ENCODE measurements around the gene ELMOD3. TPM values are rescaled to one million over a fixed set of nuclear protein-coding genes. Genes with fewer than 3 reads are reported as not detected.

ELMOD3 gene
- total RNA-seq, 1 experiment from 2014 or later = 10.3 TPM

GRCh38 chr2:85434696-85435095 is 80.1 kb downstream of the ELMOD3 start:
- no peaks in the 10 kb centered on the region for H3K9me3 Mint-ChIP-seq (ENCODE audit: unreplicated experiment)
- no peak for DNase-seq
- BruUV-seq (replicated peaks) = no TSS peak
- ChIA-PET POLR2A (no interaction called here), CTCF (no interaction called here)
- Histone ChIP-seq H3K9me3 (no peaks in the 10 kb centered on the region), H3K4me1 (peaks cover 18% of the 10 kb centered on the region), H3K36me3 (ENCODE audit: control insufficient read depth, insufficient read depth, low read length) (no peaks in the 10 kb centered on the region), H3K27me3 (replicated peaks; ENCODE audit: control insufficient read depth, insufficient read depth, low read length) (no peaks in the 10 kb centered on the region), H3K4me3 (ENCODE audit: low read depth, low read length) (no peak overlapping the region)
- peaks cover 6% of the 10 kb centered on the region for H3K4me1 Mint-ChIP-seq (ENCODE audit: low read depth, unreplicated experiment)
- H3K4me3 Mint-ChIP-seq (ENCODE audit: unreplicated experiment) = no peak overlapping the region
- intact Hi-C loops (cut with micrococcal nuclease; ENCODE audit: unreplicated experiment) = no loop called here
- no peak overlapping the region for H3K27ac Mint-ChIP-seq (ENCODE audit: unreplicated experiment)
- TF ChIP-seq, protein P1, sequence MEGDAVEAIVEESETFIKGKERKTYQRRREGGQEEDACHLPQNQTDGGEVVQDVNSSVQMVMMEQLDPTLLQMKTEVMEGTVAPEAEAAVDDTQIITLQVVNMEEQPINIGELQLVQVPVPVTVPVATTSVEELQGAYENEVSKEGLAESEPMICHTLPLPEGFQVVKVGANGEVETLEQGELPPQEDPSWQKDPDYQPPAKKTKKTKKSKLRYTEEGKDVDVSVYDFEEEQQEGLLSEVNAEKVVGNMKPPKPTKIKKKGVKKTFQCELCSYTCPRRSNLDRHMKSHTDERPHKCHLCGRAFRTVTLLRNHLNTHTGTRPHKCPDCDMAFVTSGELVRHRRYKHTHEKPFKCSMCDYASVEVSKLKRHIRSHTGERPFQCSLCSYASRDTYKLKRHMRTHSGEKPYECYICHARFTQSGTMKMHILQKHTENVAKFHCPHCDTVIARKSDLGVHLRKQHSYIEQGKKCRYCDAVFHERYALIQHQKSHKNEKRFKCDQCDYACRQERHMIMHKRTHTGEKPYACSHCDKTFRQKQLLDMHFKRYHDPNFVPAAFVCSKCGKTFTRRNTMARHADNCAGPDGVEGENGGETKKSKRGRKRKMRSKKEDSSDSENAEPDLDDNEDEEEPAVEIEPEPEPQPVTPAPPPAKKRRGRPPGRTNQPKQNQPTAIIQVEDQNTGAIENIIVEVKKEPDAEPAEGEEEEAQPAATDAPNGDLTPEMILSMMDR (IDR thresholded peaks at IDR 0.05; ENCODE audit: insufficient read depth in 1 of 2, low read depth in 1 of 2, low read length in 1 of 2, severe bottlenecking in 1 of 2, unreplicated experiment in 1 of 2) = no peak
- no peaks in the 10 kb centered on the region for H3K36me3 Mint-ChIP-seq (ENCODE audit: insufficient read depth, unreplicated experiment)
- H3K27me3 Mint-ChIP-seq (ENCODE audit: insufficient read depth, unreplicated experiment) = no peaks in the 10 kb centered on the region

GRCh38 chr2:85435220-85435958 is 80.8 kb downstream of the ELMOD3 start:
- ChIA-PET CTCF (interaction anchor here (0.6 kb wide), 1 partner anchor 29 kb away, joined by 4 read pairs; no protein-coding TSS in a partner anchor), POLR2A (no interaction called here)
- no peaks in the 10 kb centered on the region for H3K27me3 Mint-ChIP-seq (ENCODE audit: insufficient read depth, unreplicated experiment)
- H3K27ac Mint-ChIP-seq (ENCODE audit: unreplicated experiment) = no peak overlapping the region
- no peaks in the 10 kb centered on the region for H3K36me3 Mint-ChIP-seq (ENCODE audit: insufficient read depth, unreplicated experiment)
- peaks cover 6% of the 10 kb centered on the region for H3K4me1 Mint-ChIP-seq (ENCODE audit: low read depth, unreplicated experiment)
- TF ChIP-seq, protein P1 (IDR thresholded peaks at IDR 0.05; ENCODE audit: insufficient read depth in 1 of 2, low read depth in 1 of 2, low read length in 1 of 2, severe bottlenecking in 1 of 2, unreplicated experiment in 1 of 2) = no peak
- intact Hi-C loops (cut with micrococcal nuclease; ENCODE audit: unreplicated experiment) = no loop called here
- Histone ChIP-seq H3K4me1 (peaks cover 18% of the 10 kb centered on the region), H3K4me3 (ENCODE audit: low read depth, low read length) (no peak overlapping the region), H3K9me3 (no peaks in the 10 kb centered on the region), H3K27me3 (replicated peaks; ENCODE audit: control insufficient read depth, insufficient read depth, low read length) (no peaks in the 10 kb centered on the region), H3K36me3 (ENCODE audit: control insufficient read depth, insufficient read depth, low read length) (no peaks in the 10 kb centered on the region)
- no peak overlapping the region for H3K4me3 Mint-ChIP-seq (ENCODE audit: unreplicated experiment)
- DNase-seq = no peak
- no TSS peak for BruUV-seq (replicated peaks)
- H3K9me3 Mint-ChIP-seq (ENCODE audit: unreplicated experiment) = no peaks in the 10 kb centered on the region

DNA sequence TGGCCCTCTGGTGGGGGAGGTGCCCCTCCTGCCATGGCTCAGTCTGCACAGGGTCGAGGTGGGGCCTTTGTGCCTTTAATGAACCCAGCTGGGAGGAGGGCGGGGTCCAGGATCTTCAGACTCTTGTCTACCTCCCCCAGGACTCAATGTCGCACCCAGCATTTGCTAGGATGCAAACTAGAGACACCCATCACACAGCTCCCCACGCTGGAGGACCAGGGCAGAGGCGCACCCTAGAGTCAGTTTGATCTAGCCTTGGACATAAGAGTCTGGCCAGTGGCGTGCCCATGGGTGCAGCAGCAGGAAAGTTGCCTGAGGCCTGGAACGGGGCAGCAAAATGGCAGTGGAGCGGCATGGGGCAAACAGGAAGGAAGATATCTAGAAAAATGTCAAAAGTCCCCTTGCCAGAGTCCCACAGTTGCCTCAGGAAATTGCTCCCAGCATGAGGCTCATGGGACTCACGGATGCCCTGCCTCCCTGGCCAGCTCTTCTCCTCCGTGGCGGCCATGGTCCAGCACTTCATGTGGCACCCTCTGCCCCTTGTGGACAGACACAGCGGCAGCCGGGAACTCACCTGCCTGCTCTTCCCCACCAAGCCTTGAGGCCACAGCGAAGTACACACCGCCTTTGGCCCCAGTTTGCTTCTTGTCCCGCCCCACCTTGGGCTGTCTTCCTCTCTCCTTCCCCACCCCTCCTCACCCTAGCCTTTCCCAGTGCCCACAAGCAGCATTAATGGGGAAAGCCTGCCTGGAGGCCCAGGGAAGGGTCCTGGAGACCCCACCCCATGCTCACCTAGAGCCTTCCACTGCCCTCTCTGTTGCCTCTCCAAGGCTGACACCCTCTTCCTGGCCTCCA is 81.6 kb downstream of the ELMOD3 start:
- no peak overlapping the region for H3K4me3 ChIP-seq (ENCODE audit: low read depth, low read length)
- CTCF ChIA-PET = interaction anchor here (1.0 kb wide), 1 partner anchor 9 kb away, joined by 3 read pairs; no protein-coding TSS in a partner anchor
- intact Hi-C loops (cut with micrococcal nuclease; ENCODE audit: unreplicated experiment) = no loop called here
- Mint-ChIP-seq H3K27ac (ENCODE audit: unreplicated experiment) (no peak overlapping the region), H3K27me3 (ENCODE audit: insufficient read depth, unreplicated experiment) (no peaks in the 10 kb centered on the region), H3K36me3 (ENCODE audit: insufficient read depth, unreplicated experiment) (no peaks in the 10 kb centered on the region), H3K4me3 (ENCODE audit: unreplicated experiment) (peak overlapping the region; percentile 73), H3K4me1 (ENCODE audit: low read depth, unreplicated experiment) (peaks cover 6% of the 10 kb centered on the region), H3K9me3 (ENCODE audit: unreplicated experiment) (no peaks in the 10 kb centered on the region)
- TF ChIP-seq, protein P1 (IDR thresholded peaks at IDR 0.05; ENCODE audit: insufficient read depth in 1 of 2, low read depth in 1 of 2, low read length in 1 of 2, severe bottlenecking in 1 of 2, unreplicated experiment in 1 of 2) = no peak
- no peaks in the 10 kb centered on the region for H3K27me3 ChIP-seq (replicated peaks; ENCODE audit: control insufficient read depth, insufficient read depth, low read length)
- no peaks in the 10 kb centered on the region for H3K9me3 ChIP-seq
- no peak for DNase-seq
- H3K36me3 ChIP-seq (ENCODE audit: control insufficient read depth, insufficient read depth, low read length) = no peaks in the 10 kb centered on the region
- POLR2A ChIA-PET = no interaction called here
- no TSS peak for BruUV-seq (replicated peaks)
- H3K4me1 ChIP-seq = peaks cover 18% of the 10 kb centered on the region

Measured in Caco-2 (cell line).